Activated CD4-positive, alpha-beta T cell treated with anti-CD3 and anti-CD28 coated beads, Interleukin-2, amount 10 ng/mL, durations not matched to agents 24 days and 14 days (primary cell): ENCODE results near the gene KRT3. TPM values are rescaled to one million over a fixed set of nuclear protein-coding genes. Genes with fewer than 3 reads are reported as not detected.
"Not testable (repeated sequence)": the region's sequence is repeated elsewhere in the genome, so short reads cannot be mapped to it uniquely, and the experiment has no call there.

Experiments used
- DNase-seq: peaks from one replicate; pipeline ENCODE4 v3.0.0; 2022
- H3K27ac Mint-ChIP-seq: one replicate; pipeline ENCODE4 v1.8.0; 2022; ENCODE audit warnings: mild to moderate bottlenecking, mixed read lengths
- H3K27me3 Mint-ChIP-seq: one replicate; pipeline ENCODE4 v1.8.0; 2022; ENCODE audit warnings: mixed read lengths
- H3K36me3 Mint-ChIP-seq: one replicate; pipeline ENCODE4 v1.8.0; 2022; ENCODE audit warnings: low read depth, mild to moderate bottlenecking, mixed read lengths
- H3K4me1 Mint-ChIP-seq: one replicate; pipeline ENCODE4 v1.8.0; 2021; ENCODE audit warnings: mixed read lengths
- H3K4me3 Mint-ChIP-seq: one replicate; pipeline ENCODE4 v1.8.0; 2022; ENCODE audit warnings: mild to moderate bottlenecking, moderate library complexity, mixed read lengths
- H3K9me3 Mint-ChIP-seq: one replicate; pipeline ENCODE4 v1.8.0; 2021; ENCODE audit warnings: mixed read lengths
- intact Hi-C: fragments of 100-400 bp; cut with micrococcal nuclease; formaldehyde crosslinking; loops from one replicate; pipeline ENCODE4 v1.15.1; 2023
- total RNA-seq: library from RNA; stranded (reverse); gene quantifications from 2 replicates; pipeline ENCODE4 v1.2.3, GENCODE V29; 2022

Gene KRT3
- total RNA-seq, 1 donor from 2014 or later: 0.14 TPM

DNA sequence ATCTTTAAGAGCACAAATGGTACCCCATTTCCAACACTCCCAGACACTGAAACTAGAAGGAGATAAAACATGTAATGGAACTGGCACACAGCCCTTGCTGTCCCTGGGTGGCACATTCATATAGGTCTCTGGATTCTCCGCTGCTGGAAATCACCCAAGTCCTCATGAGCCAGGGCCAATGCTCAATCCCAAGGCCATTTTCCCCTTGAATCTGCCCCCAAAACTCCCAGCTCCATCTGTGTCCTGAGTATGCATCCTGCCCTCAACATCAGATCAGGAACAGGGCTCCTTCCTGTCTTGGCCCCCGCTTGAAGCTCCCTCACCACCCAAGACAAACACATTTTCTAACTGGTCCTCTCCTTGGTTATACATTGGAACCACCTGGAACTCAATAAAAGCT lies 43.4 kb downstream of the KRT3 start:
- Mint-ChIP-seq H3K4me1 (peaks cover 5% of the 10 kb centered on the region), H3K4me3 (no peak overlapping the region), H3K36me3 (no peaks in the 10 kb centered on the region), H3K9me3 (no peaks in the 10 kb centered on the region), H3K27me3 (peaks cover 12% of the 10 kb centered on the region), H3K27ac (no peak overlapping the region)
- intact Hi-C loops: no loop called here
- DNase-seq: no peak

GRCh38 chr12:52751795-52752194 lies 44.1 kb downstream of the KRT3 start:
- H3K9me3 Mint-ChIP-seq: no peaks in the 10 kb centered on the region
- H3K27ac Mint-ChIP-seq: no peak overlapping the region
- peaks cover 5% of the 10 kb centered on the region for H3K4me1 Mint-ChIP-seq
- intact Hi-C loops: no loop called here
- peaks cover 12% of the 10 kb centered on the region for H3K27me3 Mint-ChIP-seq
- no peak overlapping the region for H3K4me3 Mint-ChIP-seq
- no peaks in the 10 kb centered on the region for H3K36me3 Mint-ChIP-seq
- DNase-seq: no peak

DNA sequence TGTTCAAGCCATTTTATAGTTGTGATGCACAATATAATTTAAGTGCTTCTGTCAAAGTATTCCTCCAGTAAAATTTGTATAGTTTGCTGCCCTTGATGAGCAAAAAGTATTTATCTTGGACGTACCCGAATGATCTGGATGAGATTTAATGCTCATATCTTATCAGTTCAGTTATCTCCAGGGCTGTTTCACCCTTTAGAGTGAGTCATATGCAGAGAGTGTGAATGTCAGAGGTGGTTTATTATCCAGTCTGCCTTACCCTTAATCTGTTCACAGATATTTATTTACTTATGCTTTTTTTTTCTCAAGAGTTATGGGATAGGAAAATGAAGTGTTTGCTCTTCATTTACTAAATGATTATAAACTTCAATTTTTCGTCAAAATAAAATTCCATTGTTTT lies 45.4 kb downstream of the KRT3 start:
- H3K4me1 Mint-ChIP-seq, DNase-seq, H3K36me3 Mint-ChIP-seq, H3K9me3 Mint-ChIP-seq, H3K27ac Mint-ChIP-seq, intact Hi-C loops, H3K4me3 Mint-ChIP-seq: not testable (repeated sequence)
- H3K27me3 Mint-ChIP-seq: peaks cover 12% of the 10 kb centered on the region

DNA sequence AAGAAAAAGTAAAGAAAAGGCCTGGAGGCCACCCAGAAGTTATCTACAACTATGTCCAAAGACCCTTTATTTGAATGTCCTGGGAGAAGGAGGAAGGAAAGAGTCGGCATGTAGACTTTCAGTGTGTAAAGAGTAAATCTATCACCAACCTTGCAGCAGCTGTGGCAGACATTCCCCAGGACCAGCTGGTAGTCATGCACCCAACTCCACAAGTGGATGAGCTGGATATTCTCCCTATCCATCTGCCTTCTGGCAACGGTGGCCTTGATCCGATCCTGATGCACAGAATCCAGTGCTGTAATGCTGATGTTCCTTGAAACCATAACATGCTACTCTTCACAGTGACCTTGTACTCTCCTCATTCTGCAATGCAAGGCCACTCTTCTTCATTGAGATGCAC lies 46.1 kb downstream of the KRT3 start:
- H3K4me3 Mint-ChIP-seq: no peak overlapping the region
- intact Hi-C loops: no loop called here

DNA sequence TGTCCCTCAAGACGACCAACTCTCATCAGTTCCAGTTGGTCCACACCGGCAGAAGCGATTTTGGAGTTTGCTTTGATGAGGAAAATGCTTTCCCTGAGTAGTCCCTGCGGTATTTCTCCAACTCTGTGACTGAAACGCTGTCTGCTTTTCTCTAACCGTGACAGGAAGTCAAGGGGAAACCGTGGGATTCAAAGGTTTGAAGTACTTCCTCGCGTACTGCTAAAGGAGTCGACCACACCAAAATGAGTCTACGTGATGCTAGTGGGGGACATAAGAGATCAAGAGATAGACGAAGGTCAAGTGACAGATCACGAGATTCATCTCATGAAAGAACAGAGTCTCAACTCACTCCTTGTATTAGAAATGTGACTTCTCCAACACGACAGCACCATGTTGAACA lies 47.3 kb downstream of the KRT3 start:
- DNase-seq: no peak
- no peak overlapping the region for H3K4me3 Mint-ChIP-seq
- H3K36me3 Mint-ChIP-seq: no peaks in the 10 kb centered on the region
- H3K4me1 Mint-ChIP-seq: peaks cover 5% of the 10 kb centered on the region
- no peak overlapping the region for H3K27ac Mint-ChIP-seq
- peaks cover 12% of the 10 kb centered on the region for H3K27me3 Mint-ChIP-seq
- intact Hi-C loops: no loop called here
- no peaks in the 10 kb centered on the region for H3K9me3 Mint-ChIP-seq

More for the DNA sequence above, 46.1 kb downstream of the KRT3 start:
- H3K4me1 Mint-ChIP-seq: peaks cover 5% of the 10 kb centered on the region
- no peaks in the 10 kb centered on the region for H3K9me3 Mint-ChIP-seq
- no peaks in the 10 kb centered on the region for H3K36me3 Mint-ChIP-seq
- peaks cover 12% of the 10 kb centered on the region for H3K27me3 Mint-ChIP-seq
- no peak overlapping the region for H3K27ac Mint-ChIP-seq
- DNase-seq: no peak

- Mint-ChIP-seq H3K27me3 (peaks cover 6% of the 10 kb centered on the region), H3K36me3 (no peaks in the 10 kb centered on the region), H3K9me3 (no peaks in the 10 kb centered on the region), H3K27ac (no peak overlapping the region), H3K4me1 (peaks cover 5% of the 10 kb centered on the region), H3K4me3 (no peak overlapping the region)
- no peak for DNase-seq
- intact Hi-C loops: no loop called here
These were observed 50.4 kb downstream of the KRT3 start for GRCh38 chr12:52745554-52745953.

GRCh38 chr12:52744493-52745156 lies 51.3 kb downstream of the KRT3 start:
- DNase-seq: no peak
- Mint-ChIP-seq H3K27ac (no peak overlapping the region), H3K4me3 (no peak overlapping the region), H3K9me3 (no peaks in the 10 kb centered on the region), H3K27me3 (peaks cover 7% of the 10 kb centered on the region), H3K4me1 (peaks cover 3% of the 10 kb centered on the region), H3K36me3 (no peaks in the 10 kb centered on the region)
- intact Hi-C loops: no loop called here

- Mint-ChIP-seq H3K27ac (no peak overlapping the region), H3K4me3 (no peak overlapping the region), H3K4me1 (no peaks in the 10 kb centered on the region), H3K9me3 (no peaks in the 10 kb centered on the region), H3K27me3 (peaks cover 4% of the 10 kb centered on the region), H3K36me3 (no peaks in the 10 kb centered on the region)
- intact Hi-C loops: no loop called here
- DNase-seq: no peak
These were observed 53.0 kb downstream of the KRT3 start for GRCh38 chr12:52742822-52743457.

DNA sequence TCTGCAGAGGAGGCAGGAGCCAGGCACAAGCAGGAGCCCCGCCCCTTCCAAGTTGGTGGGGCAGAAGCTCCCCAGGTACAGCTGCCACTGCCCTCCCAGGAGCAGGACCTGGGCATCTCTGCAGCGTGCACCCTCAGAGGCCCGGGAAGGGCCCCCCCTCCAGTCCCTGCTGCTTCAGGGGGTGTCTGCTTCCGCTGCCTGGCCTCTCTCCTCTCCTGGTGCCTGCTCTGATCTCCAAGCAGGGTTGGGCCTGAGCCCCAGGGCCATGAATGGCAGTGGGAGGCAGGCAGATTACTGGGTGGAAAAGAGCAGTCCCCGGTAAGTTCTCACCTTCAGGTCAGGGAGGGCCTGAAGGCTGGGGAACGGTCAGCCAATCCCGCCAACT lies 53.7 kb downstream of the KRT3 start:
- Mint-ChIP-seq H3K27me3 (peaks cover 4% of the 10 kb centered on the region), H3K4me1 (no peaks in the 10 kb centered on the region), H3K4me3 (no peak overlapping the region), H3K27ac (no peak overlapping the region), H3K36me3 (no peaks in the 10 kb centered on the region), H3K9me3 (no peaks in the 10 kb centered on the region)
- intact Hi-C loops: no loop called here
- DNase-seq: no peak

GRCh38 chr12:52741375-52742195 lies 54.3 kb downstream of the KRT3 start:
- no peaks in the 10 kb centered on the region for H3K9me3 Mint-ChIP-seq
- H3K4me1 Mint-ChIP-seq: no peaks in the 10 kb centered on the region
- DNase-seq: peak; percentile 91
- H3K4me3 Mint-ChIP-seq: no peak overlapping the region
- no peak overlapping the region for H3K27ac Mint-ChIP-seq
- no peaks in the 10 kb centered on the region for H3K36me3 Mint-ChIP-seq
- peaks cover 6% of the 10 kb centered on the region for H3K27me3 Mint-ChIP-seq
- intact Hi-C loops: no loop called here

GRCh38 chr12:52740584-52740983 lies 55.3 kb downstream of the KRT3 start:
- intact Hi-C loops: no loop called here
- H3K27me3 Mint-ChIP-seq: peaks cover 6% of the 10 kb centered on the region
- H3K27ac Mint-ChIP-seq: no peak overlapping the region
- H3K4me3 Mint-ChIP-seq: no peak overlapping the region
- H3K36me3 Mint-ChIP-seq: no peaks in the 10 kb centered on the region
- H3K9me3 Mint-ChIP-seq: no peaks in the 10 kb centered on the region
- no peak for DNase-seq
- no peaks in the 10 kb centered on the region for H3K4me1 Mint-ChIP-seq

DNA sequence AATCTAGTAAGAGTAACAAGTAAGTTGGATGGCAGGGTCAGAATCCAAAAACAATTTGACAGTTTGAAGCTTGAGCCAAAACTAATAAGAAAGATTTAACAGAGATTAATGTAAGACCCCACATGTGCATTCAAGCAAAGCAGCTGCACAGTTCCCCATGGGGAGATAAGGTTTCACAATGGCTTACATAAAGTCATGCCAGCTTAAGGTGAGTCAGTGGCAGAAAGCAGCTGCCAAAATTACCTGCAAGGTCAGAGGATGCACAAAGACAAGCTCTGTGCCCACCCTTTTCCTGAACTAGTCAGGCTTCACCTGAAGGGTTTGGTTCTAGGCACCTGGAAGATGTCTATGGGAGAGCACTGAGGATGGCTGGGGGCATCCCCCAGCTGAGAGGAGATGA lies 56.0 kb downstream of the KRT3 start:
- intact Hi-C loops: no loop called here
- Mint-ChIP-seq H3K4me1 (no peaks in the 10 kb centered on the region), H3K27ac (no peak overlapping the region), H3K36me3 (no peaks in the 10 kb centered on the region), H3K4me3 (no peak overlapping the region), H3K9me3 (no peaks in the 10 kb centered on the region), H3K27me3 (peaks cover 6% of the 10 kb centered on the region)
- no peak for DNase-seq
